Astrocyte (in vitro differentiated cells and primary cell): Measurements from ENCODE around the gene LYZL4. TPM values are rescaled to one million over a fixed set of nuclear protein-coding genes. Genes with fewer than 3 reads are reported as not detected.

ENCODE experiments used
- DNase-seq: peaks from one replicate; pipeline ENCODE4 v3.0.0-alpha.2; 2010; ENCODE audit warnings: low read depth
- FAIRE-seq: peaks from 2 replicates; lab custom pipeline; 2011; peaks lifted over from hg19 to GRCh38; lab: Jason Lieb, UNC
- H2AFZ ChIP-seq: 2 replicates; pipeline ENCODE4 v1.6.0; 2012; ENCODE audit warnings: low read depth, low read length, inconsistent platforms
- H3K27ac ChIP-seq: 2 replicates; pipeline ENCODE4 v1.5.1; 2011; ENCODE audit warnings: low read depth, low read length, inconsistent platforms
- H3K27me3 ChIP-seq: 2 replicates; pipeline ENCODE4 v1.6.0; 2011; ENCODE audit warnings: low read length, inconsistent platforms; ENCODE audit not compliant: insufficient read depth
- H3K36me3 ChIP-seq: 2 replicates; pipeline ENCODE4 v1.5.1; 2011; ENCODE audit warnings: low read length, inconsistent platforms; ENCODE audit not compliant: insufficient read depth
- H3K4me1 ChIP-seq: 2 replicates; pipeline ENCODE4 v1.5.1; 2011; ENCODE audit warnings: low read length, inconsistent platforms; ENCODE audit not compliant: insufficient read depth
- H3K4me2 ChIP-seq: 2 replicates; pipeline ENCODE4 v1.6.0; 2012; ENCODE audit warnings: low read length, inconsistent platforms
- H3K4me3 ChIP-seq: 2 replicates; pipeline ENCODE4 v1.5.1; 2011; ENCODE audit warnings: low read depth, mild to moderate bottlenecking, low read length, inconsistent platforms; ENCODE audit not compliant: insufficient read depth
- H3K79me2 ChIP-seq: 2 replicates; pipeline ENCODE4 v1.6.0; 2012; ENCODE audit warnings: mild to moderate bottlenecking, low read length, inconsistent platforms; ENCODE audit not compliant: insufficient read depth
- H3K9ac ChIP-seq: 2 replicates; pipeline ENCODE4 v1.6.0; 2012; ENCODE audit warnings: mild to moderate bottlenecking, low read length, inconsistent platforms
- H3K9me3 ChIP-seq: 2 replicates; pipeline ENCODE4 v1.5.1; 2012; ENCODE audit warnings: low read depth, mild to moderate bottlenecking, low read length, inconsistent platforms; ENCODE audit not compliant: insufficient read depth
- H4K20me1 ChIP-seq: 2 replicates; pipeline ENCODE4 v1.6.0; 2012; ENCODE audit warnings: low read length, inconsistent platforms; ENCODE audit not compliant: insufficient read depth
- H3K27ac Mint-ChIP-seq: one replicate; pipeline ENCODE4 v1.8.0; 2021; ENCODE audit warnings: mild to moderate bottlenecking, mixed read lengths; ENCODE audit not compliant: unreplicated experiment
- H3K27me3 Mint-ChIP-seq: one replicate; pipeline ENCODE4 v1.8.0; 2021; ENCODE audit warnings: low read depth, mixed read lengths; ENCODE audit not compliant: unreplicated experiment
- H3K36me3 Mint-ChIP-seq: one replicate; pipeline ENCODE4 v1.8.0; 2021; ENCODE audit warnings: low read depth, mixed read lengths; ENCODE audit not compliant: unreplicated experiment
- H3K4me1 Mint-ChIP-seq: one replicate; pipeline ENCODE4 v1.8.0; 2021; ENCODE audit warnings: low read depth, mixed read lengths; ENCODE audit not compliant: unreplicated experiment
- H3K4me3 Mint-ChIP-seq: one replicate; pipeline ENCODE4 v1.8.0; 2021; ENCODE audit warnings: mild to moderate bottlenecking, moderate library complexity, mixed read lengths; ENCODE audit not compliant: unreplicated experiment
- H3K9me3 Mint-ChIP-seq: one replicate; pipeline ENCODE4 v1.8.0; 2021; ENCODE audit warnings: mild to moderate bottlenecking, mixed read lengths; ENCODE audit not compliant: unreplicated experiment
- CTCF ChIP-seq: IDR thresholded peaks from 2 replicates; pipeline ENCODE4 v1.5.1; 2011; ENCODE audit warnings: low read depth, mild to moderate bottlenecking, inconsistent platforms, low read length, moderate library complexity; ENCODE audit not compliant: insufficient read depth
- EZH2 ChIP-seq: IDR thresholded peaks from 2 replicates; pipeline ENCODE4 v1.6.1; 2012; ENCODE audit warnings: mild to moderate bottlenecking, low read length, inconsistent platforms; ENCODE audit not compliant: insufficient read depth
- total RNA-seq: library from RNA; stranded (reverse); gene quantifications from 2 replicates; pipeline ENCODE4 v1.2.1, GENCODE V29; 2021

LYZL4 gene
- total RNA-seq, 1 donor from 2014 or later, result not detected

- no peak for FAIRE-seq
- TF ChIP-seq CTCF (no peak), EZH2 (no peak)
- H3K4me3 Mint-ChIP-seq, result no peak overlapping the region
Observed at GRCh38 chr3:42447481-42447880, 37.1 kb upstream of the LYZL4 start.

GRCh38 chr3:42446111-42447050 lies 36.0 kb upstream of the LYZL4 start:
- H4K20me1 ChIP-seq, result no peaks in the 10 kb centered on the region
- FAIRE-seq (no peak), DNase-seq (no peak)
- no peak overlapping the region for H2AFZ ChIP-seq
- Mint-ChIP-seq H3K4me1 (peaks cover 3% of the 10 kb centered on the region), H3K4me3 (no peak overlapping the region), H3K27ac (no peak overlapping the region), H3K36me3 (no peaks in the 10 kb centered on the region), H3K9me3 (no peaks in the 10 kb centered on the region), H3K27me3 (peaks cover 22% of the 10 kb centered on the region)
- no peak overlapping the region for H3K9ac ChIP-seq
- H3K79me2 ChIP-seq, result no peaks in the 10 kb centered on the region
- H3K4me3 ChIP-seq, result no peak overlapping the region
- H3K36me3 ChIP-seq, result no peaks in the 10 kb centered on the region
- H3K27me3 ChIP-seq, result peaks cover 8% of the 10 kb centered on the region
- TF ChIP-seq CTCF, result no peak
- TF ChIP-seq EZH2, result no peak
- H3K9me3 ChIP-seq, result no peaks in the 10 kb centered on the region
- H3K4me1 ChIP-seq, result no peaks in the 10 kb centered on the region
- no peak overlapping the region for H3K4me2 ChIP-seq
- H3K27ac ChIP-seq, result no peak overlapping the region

More at GRCh38 chr3:42447481-42447880, 37.1 kb upstream of the LYZL4 start:
- no peaks in the 10 kb centered on the region for H3K36me3 ChIP-seq
- peaks cover 11% of the 10 kb centered on the region for H3K27me3 Mint-ChIP-seq
- no peaks in the 10 kb centered on the region for H3K36me3 Mint-ChIP-seq
- H3K9ac ChIP-seq, result no peak overlapping the region
- H3K4me1 ChIP-seq, result no peaks in the 10 kb centered on the region
- H2AFZ ChIP-seq, result no peak overlapping the region
- no peaks in the 10 kb centered on the region for H4K20me1 ChIP-seq
- H3K4me1 Mint-ChIP-seq, result peaks cover 7% of the 10 kb centered on the region
- H3K79me2 ChIP-seq, result no peaks in the 10 kb centered on the region
- peaks cover 2% of the 10 kb centered on the region for H3K27me3 ChIP-seq
- H3K9me3 ChIP-seq, result no peaks in the 10 kb centered on the region
- no peak overlapping the region for H3K4me3 ChIP-seq
- DNase-seq, result no peak
- H3K9me3 Mint-ChIP-seq, result no peaks in the 10 kb centered on the region
- H3K27ac Mint-ChIP-seq, result no peak overlapping the region
- H3K4me2 ChIP-seq, result no peak overlapping the region
- no peak overlapping the region for H3K27ac ChIP-seq
